Lower leg skin (tissue), 4 donors: ENCODE data around the gene CAMTA1. TPM values are rescaled to one million over a fixed set of nuclear protein-coding genes. Genes with fewer than 3 reads are reported as not detected.
"Not testable (repeated sequence)": the region's sequence is repeated elsewhere in the genome, so short reads cannot be mapped to it uniquely, and the experiment has no call there.

Source experiments
- DNase-seq, 2 donors: peaks; one replicate each; pipeline ENCODE4 v3.0.0-alpha.2; 2019; ENCODE audit warnings: low spot score in 2 of 2
- H3K4me3 ChIP-seq: fragments of 200-600 bp; sonication (generic); 2 replicates; pipeline ENCODE4 v1.5.1; 2017; ENCODE audit warnings: mild to moderate bottlenecking, low read depth; ENCODE audit not compliant: poor library complexity, severe bottlenecking
- POLR2A ChIP-seq, 2 donors: fragments of 450-650 bp; IDR thresholded peaks; one replicate each; pipeline ENCODE4 v1.6.1; 2016 to 2017; ENCODE audit warnings: antibody characterized with exemption in 2 of 2, mild to moderate bottlenecking in 1 of 2, moderate library complexity in 1 of 2
- WGBS, 2 donors: methylation state at CpG; one replicate each; pipeline ENCODE4 v1.1.5; 2018; 5-methylcytosine and 5-hydroxymethylcytosine counted together
- intact Hi-C: fragments of 100-400 bp; cut with DNase I; formaldehyde crosslinking; loops from one replicate; pipeline ENCODE4 v1.15.0; 2023; ENCODE audit warnings: low total_unique reads
- total RNA-seq, 4 donors: library from RNA; depleted of rRNA; stranded (reverse); fragments of >200 nt; gene quantifications; one replicate each; pipeline ENCODE4 v1.1.0, GENCODE V29; 2016
- TF ChIP-seq, protein P1 (sequence below), 3 donors: fragments of 450-650 bp; IDR thresholded peaks; one replicate each; pipeline ENCODE4 v1.5.1; 2016; ENCODE audit warnings: antibody characterized with exemption in 3 of 3, mild to moderate bottlenecking in 3 of 3, moderate library complexity in 2 of 3

Gene CAMTA1, protein sequence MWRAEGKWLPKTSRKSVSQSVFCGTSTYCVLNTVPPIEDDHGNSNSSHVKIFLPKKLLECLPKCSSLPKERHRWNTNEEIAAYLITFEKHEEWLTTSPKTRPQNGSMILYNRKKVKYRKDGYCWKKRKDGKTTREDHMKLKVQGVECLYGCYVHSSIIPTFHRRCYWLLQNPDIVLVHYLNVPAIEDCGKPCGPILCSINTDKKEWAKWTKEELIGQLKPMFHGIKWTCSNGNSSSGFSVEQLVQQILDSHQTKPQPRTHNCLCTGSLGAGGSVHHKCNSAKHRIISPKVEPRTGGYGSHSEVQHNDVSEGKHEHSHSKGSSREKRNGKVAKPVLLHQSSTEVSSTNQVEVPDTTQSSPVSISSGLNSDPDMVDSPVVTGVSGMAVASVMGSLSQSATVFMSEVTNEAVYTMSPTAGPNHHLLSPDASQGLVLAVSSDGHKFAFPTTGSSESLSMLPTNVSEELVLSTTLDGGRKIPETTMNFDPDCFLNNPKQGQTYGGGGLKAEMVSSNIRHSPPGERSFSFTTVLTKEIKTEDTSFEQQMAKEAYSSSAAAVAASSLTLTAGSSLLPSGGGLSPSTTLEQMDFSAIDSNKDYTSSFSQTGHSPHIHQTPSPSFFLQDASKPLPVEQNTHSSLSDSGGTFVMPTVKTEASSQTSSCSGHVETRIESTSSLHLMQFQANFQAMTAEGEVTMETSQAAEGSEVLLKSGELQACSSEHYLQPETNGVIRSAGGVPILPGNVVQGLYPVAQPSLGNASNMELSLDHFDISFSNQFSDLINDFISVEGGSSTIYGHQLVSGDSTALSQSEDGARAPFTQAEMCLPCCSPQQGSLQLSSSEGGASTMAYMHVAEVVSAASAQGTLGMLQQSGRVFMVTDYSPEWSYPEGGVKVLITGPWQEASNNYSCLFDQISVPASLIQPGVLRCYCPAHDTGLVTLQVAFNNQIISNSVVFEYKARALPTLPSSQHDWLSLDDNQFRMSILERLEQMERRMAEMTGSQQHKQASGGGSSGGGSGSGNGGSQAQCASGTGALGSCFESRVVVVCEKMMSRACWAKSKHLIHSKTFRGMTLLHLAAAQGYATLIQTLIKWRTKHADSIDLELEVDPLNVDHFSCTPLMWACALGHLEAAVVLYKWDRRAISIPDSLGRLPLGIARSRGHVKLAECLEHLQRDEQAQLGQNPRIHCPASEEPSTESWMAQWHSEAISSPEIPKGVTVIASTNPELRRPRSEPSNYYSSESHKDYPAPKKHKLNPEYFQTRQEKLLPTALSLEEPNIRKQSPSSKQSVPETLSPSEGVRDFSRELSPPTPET (N-terminal part only)
- total RNA-seq: 10 to 100 TPM; 24.4 to 52.3 (median 32.9) TPM

DNA sequence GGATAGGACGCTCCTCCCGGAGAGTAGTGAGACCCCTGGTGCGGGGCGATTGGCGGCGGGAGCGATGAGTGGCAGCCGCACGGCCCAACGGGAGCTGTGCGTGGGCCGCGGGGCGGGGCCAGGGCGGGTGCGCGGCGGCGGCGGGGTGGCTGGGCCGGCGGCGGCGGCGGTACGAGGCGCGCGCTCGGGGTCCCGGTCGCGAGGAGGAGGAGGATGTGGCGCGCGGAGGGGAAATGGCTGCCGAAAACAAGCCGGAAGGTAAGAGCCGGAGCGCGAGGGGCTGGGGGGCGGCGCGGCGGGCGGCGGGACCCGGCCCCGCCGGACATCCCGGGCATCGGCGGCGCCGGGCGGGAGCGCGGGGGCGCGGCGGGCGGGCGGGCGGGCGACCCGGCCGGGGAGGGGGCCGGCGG lies at the start of gene CAMTA1:
CAMTA1 (plus strand) TSS at position 137 of the 410 bp plus-strand sequence; CDS start at position 214, 77 bp downstream.
- 0% methylated on average over 33 to 36 of the region's 69 CpGs for WGBS, 2 donors
- TF ChIP-seq, protein P1, sequence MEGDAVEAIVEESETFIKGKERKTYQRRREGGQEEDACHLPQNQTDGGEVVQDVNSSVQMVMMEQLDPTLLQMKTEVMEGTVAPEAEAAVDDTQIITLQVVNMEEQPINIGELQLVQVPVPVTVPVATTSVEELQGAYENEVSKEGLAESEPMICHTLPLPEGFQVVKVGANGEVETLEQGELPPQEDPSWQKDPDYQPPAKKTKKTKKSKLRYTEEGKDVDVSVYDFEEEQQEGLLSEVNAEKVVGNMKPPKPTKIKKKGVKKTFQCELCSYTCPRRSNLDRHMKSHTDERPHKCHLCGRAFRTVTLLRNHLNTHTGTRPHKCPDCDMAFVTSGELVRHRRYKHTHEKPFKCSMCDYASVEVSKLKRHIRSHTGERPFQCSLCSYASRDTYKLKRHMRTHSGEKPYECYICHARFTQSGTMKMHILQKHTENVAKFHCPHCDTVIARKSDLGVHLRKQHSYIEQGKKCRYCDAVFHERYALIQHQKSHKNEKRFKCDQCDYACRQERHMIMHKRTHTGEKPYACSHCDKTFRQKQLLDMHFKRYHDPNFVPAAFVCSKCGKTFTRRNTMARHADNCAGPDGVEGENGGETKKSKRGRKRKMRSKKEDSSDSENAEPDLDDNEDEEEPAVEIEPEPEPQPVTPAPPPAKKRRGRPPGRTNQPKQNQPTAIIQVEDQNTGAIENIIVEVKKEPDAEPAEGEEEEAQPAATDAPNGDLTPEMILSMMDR (IDR thresholded peaks at IDR 0.05): no peak
- TF ChIP-seq POLR2A (IDR thresholded peaks at IDR 0.05): peak in 1 of 2 donors; percentile 33
- DNase-seq: no peak
- intact Hi-C loops: no loop called here
- peak within 1 kb of the TSS; percentile 79 for H3K4me3 ChIP-seq

DNA sequence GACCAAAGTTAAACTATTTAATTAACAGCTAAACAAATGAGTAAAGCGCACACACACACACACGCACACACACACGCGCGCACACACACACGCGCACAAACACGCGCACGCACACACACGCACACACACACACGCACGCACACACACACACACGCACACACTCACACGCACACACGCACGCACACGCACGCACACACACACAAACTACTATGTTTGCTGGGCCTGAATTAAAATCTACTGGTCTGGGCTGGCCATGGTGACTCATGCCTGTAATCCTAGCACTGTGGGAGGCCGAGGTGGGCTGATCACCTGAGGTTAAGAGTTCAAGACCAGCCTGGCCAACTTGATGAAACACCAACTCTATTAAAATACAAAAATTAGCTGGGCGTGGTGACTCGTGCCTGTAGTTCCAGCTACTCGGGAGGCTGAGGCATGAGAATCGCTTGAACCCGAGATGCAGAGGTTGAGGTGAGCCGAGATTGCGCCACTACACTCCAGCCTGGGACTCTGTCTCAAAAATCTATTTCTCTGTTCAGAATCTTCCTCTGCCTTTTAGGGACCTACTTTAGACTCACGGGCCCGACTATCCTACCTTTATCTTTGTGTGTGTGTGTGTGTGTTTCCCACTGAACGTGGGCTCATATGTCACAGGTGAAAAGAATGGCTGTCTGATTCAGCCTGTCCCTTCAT lies 46.1 kb upstream of the CAMTA1 start:
- no peak overlapping the region for H3K4me3 ChIP-seq
- intact Hi-C loops: no loop called here
- WGBS, 2 donors: 74 to 75% methylated on average over 30 of the region's 30 CpGs
- DNase-seq: no peak
- TF ChIP-seq POLR2A (IDR thresholded peaks at IDR 0.05): no peak
- TF ChIP-seq, protein P1 (IDR thresholded peaks at IDR 0.05): no peak

DNA sequence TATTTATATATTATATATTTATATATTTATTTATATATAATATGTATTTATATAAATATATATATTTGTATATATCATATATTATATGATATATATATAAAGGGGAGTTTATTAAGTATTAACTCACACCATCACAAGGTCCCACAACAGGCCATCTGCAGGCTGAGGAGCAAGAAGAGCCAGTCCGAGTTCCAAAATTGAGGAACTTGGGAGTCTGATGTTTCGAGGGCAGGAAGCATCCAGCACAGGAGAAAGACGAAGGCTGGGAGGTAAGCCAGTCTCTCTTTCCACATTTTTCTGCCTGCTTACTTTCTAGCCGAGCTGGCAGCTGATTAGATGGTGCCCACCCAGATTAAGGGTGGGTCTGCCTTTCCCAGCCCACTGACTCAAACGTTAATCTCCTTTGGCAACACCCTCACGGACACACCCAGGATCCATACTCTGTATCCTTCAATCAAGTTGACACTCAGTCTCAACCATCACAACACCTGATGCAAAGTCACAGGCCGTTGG lies 42.5 kb upstream of the CAMTA1 start:
- WGBS, 2 donors: 35 to 42% methylated on average over 7 of the region's 7 CpGs
- DNase-seq, H3K4me3 ChIP-seq, intact Hi-C loops: not testable (repeated sequence)

DNA sequence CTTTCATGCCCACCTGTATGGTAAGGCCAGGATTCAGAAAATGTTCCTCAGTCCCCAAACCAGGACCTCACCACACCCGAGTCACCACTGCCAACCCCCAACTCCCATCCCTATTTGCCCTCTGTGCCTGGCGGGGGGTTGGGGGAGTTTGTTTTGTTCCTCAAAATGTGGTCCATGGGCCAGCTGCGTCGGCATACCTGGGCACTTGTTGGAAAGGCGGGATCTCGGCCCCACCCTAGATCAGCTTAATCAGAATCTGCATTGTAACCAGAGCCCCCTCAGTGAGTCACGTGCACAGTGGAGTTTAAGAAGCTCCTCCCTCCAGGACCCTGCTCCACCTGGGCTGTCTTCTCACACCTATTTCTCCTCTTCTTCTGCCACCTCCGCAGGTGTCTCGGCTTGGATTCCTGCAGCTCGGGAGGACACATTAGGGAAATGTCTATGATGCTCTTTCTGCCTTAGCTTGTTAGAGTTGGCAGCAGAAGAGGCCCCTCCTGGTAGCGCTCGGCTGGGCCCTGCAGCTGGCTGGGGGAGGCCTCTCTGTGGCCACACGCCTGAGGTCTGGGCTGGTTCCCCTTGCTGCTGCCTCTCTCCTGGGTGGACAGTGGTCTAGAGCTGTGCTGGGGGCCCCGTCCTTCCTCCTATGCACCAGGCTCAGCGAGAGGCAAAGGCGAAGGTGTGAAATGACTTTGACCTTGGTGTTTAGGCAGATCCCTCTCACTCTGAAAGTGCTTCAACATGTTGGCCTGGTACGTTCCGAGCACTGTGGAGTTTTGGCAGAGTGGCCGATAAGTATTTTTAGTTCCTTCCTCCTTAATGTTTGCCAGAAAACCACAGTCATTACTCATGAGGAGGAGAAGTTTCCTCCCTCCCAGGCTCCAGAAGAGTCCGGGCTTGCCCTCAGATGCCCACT lies 41.8 kb upstream of the CAMTA1 start:
- intact Hi-C loops: no loop called here
- 23 to 28% methylated on average over 19 to 20 of the region's 20 CpGs for WGBS, 2 donors
- TF ChIP-seq POLR2A (IDR thresholded peaks at IDR 0.05): no peak
- DNase-seq: peak; percentile 60 to 86
- H3K4me3 ChIP-seq: no peak overlapping the region

- DNase-seq: no peak
Measured at GRCh38 chr1:6745073-6745472, 40.2 kb upstream of the CAMTA1 start.

More at GRCh38 chr1:6745073-6745472, 40.2 kb upstream of the CAMTA1 start:
- no peak for TF ChIP-seq POLR2A (IDR thresholded peaks at IDR 0.05)
- TF ChIP-seq, protein P1 (IDR thresholded peaks at IDR 0.05): no peak
- no peak overlapping the region for H3K4me3 ChIP-seq
- intact Hi-C loops: no loop called here
- WGBS, 2 donors: 83 to 89% methylated on average over 5 of the region's 5 CpGs
